DMS 273 (cell line): ENCODE data around the gene DDIT3.
A peak's percentile ranks its signal among the peaks of the same experiment; 100 is the strongest.
"Not testable (repeated sequence)": the region's sequence is repeated elsewhere in the genome, so short reads cannot be mapped to it uniquely, and the experiment has no call there.

Source experiments
- DNase-seq: peaks from one replicate; lab custom pipeline; 2025; ENCODE audit not compliant: unreplicated experiment; lab: John Stamatoyannopoulos, UW

DDIT3 gene

GRCh38 chr12:57514246-57514645, 6.1 kb downstream of the DDIT3 start:
- DNase-seq = not testable (repeated sequence)

DNA sequence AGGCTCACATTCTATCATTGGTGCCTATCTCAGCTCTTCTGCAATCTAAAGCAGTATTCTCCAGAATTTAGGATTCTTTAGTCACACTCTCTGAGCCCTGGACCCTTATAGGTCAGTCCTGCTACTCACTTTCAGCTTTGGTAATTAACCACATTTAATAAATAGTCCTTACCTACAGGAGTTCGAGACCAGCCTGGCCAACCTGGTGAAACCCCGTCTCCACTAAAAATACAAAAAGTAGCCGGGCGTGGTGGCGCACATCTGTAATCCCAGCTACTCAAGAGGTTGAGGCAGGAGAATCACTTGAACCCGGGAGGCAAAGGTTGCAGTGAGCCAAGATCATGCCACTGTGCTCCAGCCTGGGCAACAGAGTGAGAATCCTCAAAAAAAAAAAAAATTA, 6.6 kb downstream of the DDIT3 start:
- not testable (repeated sequence) for DNase-seq

GRCh38 chr12:57513266-57513665, 7.0 kb downstream of the DDIT3 start:
- no peak for DNase-seq

DNA sequence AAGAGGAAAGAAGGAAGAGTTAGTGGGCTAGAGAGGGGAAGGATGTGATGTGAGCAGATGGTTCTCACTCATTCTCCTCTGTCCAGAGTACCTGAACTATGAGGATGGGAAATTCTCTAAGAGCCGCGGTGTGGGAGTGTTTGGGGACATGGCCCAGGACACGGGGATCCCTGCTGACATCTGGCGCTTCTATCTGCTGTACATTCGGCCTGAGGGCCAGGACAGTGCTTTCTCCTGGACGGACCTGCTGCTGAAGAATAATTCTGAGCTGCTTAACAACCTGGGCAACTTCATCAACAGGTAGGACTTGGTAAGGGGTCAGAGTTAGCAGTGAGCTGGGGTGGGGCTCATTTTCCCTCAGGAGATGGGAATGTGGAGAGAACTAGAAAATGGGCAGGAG, 7.6 kb downstream of the DDIT3 start:
- DNase-seq = no peak

GRCh38 chr12:57511588-57512325, 8.6 kb downstream of the DDIT3 start:
- no peak for DNase-seq

GRCh38 chr12:57511161-57511560, 9.2 kb downstream of the DDIT3 start:
- DNase-seq = no peak

- DNase-seq = not testable (repeated sequence)
Measured at GRCh38 chr12:57507796-57508195, 12.5 kb downstream of the DDIT3 start.

DNA sequence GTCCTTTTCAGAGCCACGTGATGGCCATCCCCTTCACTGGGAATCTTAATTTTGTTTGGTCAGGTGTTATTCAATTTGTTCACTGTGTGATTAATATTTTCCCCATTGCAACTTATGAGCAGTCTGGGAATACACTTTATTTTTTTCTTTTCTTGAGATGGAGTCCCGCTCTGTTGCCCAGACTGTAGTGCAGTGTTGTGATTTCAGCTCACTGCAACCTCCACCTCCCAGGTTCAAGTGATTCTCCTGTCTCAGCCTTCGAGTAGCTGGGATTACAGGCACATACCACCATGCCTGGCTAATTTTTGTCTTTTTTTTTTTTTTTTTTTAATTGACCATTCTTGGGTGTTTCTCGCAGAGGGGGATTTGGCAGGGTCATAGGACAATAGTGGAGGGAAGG, 13.8 kb downstream of the DDIT3 start:
- DNase-seq = not testable (repeated sequence)

GRCh38 chr12:57502311-57502969, 17.9 kb downstream of the DDIT3 start:
- DNase-seq = not testable (repeated sequence)

GRCh38 chr12:57500213-57500612, 20.1 kb downstream of the DDIT3 start:
- DNase-seq = no peak

DNA sequence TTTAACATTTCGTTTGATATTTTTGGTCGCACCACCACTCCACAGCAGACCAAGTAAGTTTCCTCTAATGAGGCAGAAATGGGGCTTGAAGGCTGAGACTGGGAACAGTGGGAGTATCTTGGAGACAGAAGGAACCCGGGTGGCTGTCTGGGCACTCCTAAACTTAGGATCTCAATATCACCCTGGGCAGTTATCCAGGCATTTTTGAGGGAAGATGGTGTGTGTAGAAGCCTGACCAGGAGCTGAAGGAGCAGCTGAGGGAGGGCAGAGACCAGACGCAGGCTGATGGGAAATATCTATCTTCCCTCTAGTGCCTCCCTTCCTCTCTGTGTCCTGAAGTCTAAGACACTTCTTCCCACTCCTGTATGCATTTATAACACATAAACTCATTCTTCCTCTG, 21.7 kb downstream of the DDIT3 start:
- DNase-seq = no peak

DNA sequence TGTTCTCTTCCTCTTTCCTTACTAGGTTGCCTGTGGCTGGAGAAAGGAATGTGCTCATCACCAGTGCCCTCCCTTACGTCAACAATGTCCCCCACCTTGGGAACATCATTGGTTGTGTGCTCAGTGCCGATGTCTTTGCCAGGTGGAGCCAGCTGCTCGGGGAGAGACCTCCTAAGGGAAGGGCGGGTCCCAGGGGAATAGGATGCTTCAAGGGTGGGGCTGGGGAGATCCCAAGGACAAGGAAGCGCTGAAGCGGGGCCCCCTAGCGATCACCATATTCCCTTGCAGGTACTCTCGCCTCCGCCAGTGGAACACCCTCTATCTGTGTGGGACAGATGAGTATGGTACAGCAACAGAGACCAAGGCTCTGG, 22.2 kb downstream of the DDIT3 start:
- DNase-seq = no peak

GRCh38 chr12:57497223-57498131, 22.8 kb downstream of the DDIT3 start:
- no peak for DNase-seq

DNA sequence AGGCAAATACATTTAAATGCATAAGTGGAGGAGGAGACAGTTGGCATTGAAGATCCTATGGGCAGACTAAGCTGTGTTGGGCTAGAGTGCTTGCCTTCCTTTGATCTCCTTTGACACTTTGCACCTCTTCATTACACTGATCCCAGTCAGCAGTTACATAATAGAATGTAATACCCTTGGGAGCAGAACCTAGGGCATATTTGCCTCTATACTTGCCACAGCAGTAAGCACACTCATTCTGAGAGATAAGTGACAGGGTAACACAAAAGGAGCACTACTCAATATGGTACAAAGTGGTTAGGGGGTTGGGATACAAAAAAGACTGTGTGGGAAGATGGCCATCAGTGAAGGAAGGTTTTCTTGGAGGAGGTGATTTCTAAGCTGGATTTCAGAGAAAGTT, 23.5 kb downstream of the DDIT3 start:
- no peak for DNase-seq

DNA sequence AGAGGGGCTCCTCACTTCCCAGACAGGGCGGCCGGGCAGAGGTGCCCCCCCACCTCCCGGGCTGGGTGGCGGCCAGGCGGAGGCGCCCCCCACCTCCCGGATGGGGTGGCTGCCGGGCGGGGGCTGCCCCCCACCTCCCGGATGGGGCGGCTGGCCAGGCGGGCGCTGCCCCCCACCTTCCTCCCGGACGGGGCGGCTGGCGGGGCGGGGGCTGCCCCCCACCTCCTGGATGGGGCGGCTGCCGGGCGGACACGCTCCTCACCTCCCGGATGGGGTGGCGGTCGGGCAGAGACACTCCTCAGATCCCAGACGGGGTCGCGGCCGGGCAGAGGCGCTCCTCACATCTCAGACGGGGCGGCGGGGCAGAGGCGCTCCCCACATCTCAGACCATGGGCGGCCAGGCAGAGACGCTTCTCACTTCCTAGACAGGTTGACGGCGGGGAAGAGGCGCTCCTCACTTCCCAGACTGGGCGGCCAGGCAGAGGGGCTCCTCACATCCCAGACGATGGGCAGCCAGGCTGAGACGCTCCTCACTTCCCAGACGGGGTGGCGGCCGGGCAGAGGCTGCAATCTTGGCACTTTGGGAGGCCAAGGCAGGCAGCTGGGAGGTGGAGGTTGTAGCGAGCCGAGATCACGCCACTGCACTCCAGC, 25.1 kb downstream of the DDIT3 start:
- DNase-seq = not testable (repeated sequence)

- DNase-seq = peak; percentile 15
Measured at GRCh38 chr12:57491393-57492280, 28.7 kb downstream of the DDIT3 start.

DNA sequence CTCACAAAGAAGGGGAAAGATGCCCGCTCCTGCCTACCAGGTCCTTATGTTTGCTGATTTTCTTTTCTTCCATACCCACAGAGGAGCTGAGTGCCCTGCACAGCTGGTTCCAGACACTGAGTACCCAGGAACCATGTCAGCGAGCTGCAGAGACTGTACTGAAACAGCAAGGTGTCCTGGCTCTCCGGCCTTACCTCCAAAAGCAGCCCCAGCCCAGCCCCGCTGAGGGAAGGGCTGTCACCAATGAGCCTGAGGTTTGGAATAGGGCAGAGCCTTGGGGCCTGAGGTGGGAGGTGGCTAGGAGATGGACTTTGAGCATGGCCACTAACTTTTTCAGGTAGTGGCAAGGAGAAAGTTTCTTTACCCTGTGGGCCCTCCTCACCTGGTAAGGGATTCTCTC, 30.2 kb downstream of the DDIT3 start:
- DNase-seq = no peak

DNA sequence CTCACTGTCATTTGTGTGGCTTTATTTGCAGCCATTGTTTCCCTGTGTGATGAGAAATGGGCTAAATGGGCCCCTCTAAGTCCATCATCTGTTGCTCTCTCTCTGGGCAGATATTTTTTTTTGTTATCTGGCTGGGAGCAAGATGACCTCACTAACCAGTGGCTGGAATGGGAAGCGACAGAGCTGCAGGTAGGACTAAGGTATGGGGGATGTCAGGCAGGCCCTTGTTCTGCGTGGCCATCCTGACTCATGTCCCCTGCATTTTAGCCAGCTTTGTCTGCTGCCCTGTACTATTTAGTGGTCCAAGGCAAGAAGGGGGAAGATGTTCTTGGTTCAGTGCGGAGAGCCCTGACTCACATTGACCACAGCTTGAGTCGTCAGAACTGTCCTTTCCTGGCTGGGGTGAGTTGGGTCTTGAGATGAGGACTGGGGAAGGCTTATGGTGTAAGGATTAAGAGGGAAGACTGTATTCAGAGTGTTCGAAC, 31.1 kb downstream of the DDIT3 start:
- no peak for DNase-seq

DNA sequence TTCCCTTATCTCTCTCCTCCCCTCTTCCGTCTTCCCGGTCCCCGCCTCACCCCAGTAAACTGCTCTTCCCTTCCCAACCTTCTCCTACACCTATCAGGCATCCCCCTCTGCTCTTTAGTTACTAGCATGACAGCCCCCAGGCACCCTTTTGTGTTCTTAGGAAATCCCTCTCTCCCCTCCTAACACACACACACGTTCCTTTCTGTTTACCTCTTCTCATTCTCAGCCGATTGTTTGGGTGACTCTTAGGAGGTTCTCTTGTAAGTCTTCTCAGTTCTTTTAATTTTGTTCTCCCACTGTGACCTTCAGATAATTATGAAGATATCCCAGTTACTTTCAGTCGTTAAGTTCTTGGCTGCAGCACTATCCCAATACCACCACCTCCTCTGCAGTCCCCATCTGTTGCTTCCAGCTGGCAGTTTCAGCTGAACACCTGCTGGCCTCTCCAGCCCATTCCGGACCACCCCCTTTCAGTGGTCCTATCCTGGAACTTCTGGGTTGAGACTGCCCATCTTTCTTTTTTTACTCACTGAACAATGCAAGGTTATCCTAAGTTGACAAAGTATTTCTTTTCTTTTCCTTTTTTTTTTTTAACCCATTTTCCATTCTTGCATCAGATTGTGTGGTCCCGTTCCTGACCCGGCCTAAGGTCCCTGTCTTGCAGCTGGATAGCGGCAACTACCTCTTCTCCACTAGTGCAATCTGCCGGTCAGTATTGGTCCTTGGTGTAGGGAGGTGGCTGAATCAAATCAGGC, 31.7 kb downstream of the DDIT3 start:
- DNase-seq = peak; percentile 83
